HG03558 (cell line): Measurements from ENCODE around the gene SHANK1.
"Not testable (repeated sequence)": the region's sequence is repeated elsewhere in the genome, so short reads cannot be mapped to it uniquely, and the experiment has no call there.

Experiments
- ATAC-seq: cut with Tn5 transposase; IDR thresholded peaks from one replicate; pipeline ENCODE4 v1.9.1; 2021; ENCODE audit warnings: moderate number of reproducible peaks; ENCODE audit not compliant: unreplicated experiment; ENCODE audit errors: extremely low read depth

Gene SHANK1

DNA sequence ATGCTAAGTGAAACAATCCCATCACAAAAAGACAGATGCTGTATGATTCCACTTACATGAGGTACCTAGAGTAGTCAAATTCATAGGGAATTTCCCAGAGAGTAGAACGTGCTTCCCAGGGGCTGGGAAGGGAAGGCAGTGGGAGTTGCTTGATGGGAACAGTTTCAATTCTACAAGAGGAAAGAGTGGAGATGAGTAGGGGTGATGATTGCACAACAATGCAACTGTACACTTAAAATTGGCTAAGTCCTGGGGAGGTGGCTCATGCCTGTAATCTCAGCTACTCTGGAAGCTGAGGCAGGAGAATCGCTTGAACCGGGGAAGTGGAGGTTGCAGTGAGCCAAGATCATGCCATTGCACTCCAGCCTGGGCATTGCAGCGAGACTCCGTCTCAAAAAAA is 101.2 kb downstream of the SHANK1 start:
- not testable (repeated sequence) for ATAC-seq

DNA sequence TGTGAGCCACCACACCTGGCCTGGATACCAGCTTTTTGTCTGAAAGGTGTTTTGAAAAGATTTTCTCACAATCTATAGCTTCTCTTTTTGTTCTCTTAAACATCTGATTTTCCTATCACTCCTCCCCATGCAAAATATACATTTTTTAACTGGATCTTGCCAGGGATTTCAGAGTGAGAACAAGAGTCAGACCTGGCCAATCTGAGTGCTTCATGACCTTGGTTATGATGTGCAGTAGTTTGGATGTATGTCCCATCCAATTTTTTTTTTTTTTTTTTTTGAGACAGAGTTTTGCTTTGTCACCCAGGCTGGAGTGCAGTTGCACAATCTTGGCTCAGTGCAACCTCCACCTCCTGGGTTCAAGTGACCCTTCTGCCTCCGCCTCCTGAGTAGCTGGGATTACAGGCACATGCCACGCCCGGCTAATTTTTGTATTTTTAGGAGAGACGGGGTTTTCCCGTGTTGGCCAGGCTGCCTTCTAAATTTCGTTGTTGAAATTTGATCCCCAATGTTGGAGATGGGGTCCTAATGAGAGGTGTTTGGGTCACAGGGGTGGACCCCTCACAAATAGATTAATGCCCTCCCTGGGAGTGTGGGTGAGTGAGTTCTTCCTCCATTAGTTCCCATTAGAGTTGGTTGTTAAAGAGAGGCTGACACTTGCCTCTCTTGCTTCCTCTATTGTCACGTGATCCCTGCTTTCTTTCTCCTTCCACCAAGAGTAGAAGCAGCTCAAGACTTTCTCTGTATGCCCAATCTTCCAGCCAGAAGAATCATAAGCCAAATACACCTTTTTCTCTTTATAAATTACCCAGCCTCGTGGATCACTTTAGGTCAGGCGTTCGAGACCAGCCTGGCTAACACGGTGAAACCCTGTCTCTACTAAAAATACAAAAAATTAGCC is 106.8 kb downstream of the SHANK1 start:
- not testable (repeated sequence) for ATAC-seq
